NCI-H69 (cell line): Measurements from ENCODE around the gene IBA57.

ENCODE experiments used
- DNase-seq: peaks from one replicate; lab custom pipeline; 2025; lab: John Stamatoyannopoulos, UW

Gene IBA57

GRCh38 chr1:228165372-228166169, at the start of gene IBA57:
IBA57 (plus strand) TSS chr1:228165804; CDS start chr1:228165817, 13 bp downstream.
- DNase-seq, result peak; percentile 99

DNA sequence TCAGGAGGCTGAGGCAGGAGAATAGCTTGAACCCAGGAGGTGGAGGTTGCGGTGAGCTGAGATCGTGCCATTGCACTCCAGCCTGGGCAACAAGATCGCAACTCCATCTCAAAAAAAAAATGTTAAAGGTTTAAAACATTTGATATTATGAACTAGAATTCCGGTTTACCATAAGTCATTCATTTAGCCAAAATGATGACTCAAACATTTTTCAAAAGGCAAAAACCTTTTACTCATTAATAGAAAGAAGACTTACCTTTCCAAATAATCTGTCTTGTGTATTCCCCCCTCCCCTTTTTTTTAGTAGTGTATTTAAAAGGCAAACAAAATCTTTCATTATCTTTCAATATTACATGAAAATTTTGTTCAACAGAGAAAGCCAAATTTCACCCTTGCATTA, 48.3 kb upstream of the IBA57 start:
- DNase-seq, result no peak

- DNase-seq, result peak; percentile 9
Observed at GRCh38 chr1:228118040-228118439, 47.6 kb upstream of the IBA57 start.

DNA sequence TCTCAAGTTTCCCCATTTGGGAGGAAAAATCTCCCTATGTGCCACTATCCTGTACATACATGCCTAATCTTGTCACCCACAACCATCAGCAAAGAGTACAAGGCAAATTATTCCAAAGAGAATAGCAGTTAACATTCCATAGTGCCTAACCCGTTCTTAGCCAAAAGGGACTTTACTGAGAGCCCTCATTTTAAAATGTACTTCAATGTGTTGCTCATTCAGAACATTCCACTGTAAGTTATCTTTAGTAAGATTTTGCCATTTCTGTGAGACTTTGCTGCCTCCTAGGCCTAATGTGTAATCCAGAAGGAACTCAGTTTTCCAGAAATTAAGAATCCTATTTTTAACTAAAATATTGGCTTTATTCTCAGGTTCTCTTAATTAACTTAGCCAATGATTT, 45.3 kb upstream of the IBA57 start:
- DNase-seq, result no peak

DNA sequence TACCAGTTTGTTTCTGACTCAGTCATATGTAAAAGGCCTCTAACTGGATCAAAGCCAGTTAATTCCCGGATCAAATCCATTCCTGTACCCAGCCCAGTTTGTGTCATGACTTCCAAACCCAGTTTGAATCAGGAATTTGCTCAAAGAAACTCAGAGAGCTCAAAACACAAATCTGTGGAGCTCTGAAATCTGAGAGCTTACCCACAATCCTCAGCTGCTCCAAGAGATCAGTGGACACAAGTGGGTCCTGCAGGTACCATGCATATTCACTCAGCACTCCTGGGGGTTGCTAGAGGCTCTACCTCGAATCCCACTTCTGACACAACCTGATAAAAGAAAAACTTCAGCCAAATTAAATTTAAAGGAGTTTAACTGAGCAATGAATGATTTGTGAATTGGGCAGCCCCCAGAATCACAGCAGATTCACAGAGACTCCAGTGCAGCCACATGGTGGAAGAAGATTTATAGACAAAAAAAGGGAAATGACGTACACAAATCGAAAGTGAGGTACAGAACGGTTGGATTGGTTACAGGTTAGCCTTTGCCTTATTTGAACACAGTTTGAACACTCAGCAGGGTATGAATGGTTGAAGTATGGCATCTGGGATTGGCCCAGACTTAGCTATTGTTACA, 44.6 kb upstream of the IBA57 start:
- DNase-seq, result no peak

- DNase-seq, result no peak
Observed at GRCh38 chr1:228122921-228123441, 42.6 kb upstream of the IBA57 start.

- DNase-seq, result no peak
Observed at GRCh38 chr1:228123505-228123904, 42.1 kb upstream of the IBA57 start.

GRCh38 chr1:228125185-228125584, 40.4 kb upstream of the IBA57 start:
- DNase-seq, result no peak

DNA sequence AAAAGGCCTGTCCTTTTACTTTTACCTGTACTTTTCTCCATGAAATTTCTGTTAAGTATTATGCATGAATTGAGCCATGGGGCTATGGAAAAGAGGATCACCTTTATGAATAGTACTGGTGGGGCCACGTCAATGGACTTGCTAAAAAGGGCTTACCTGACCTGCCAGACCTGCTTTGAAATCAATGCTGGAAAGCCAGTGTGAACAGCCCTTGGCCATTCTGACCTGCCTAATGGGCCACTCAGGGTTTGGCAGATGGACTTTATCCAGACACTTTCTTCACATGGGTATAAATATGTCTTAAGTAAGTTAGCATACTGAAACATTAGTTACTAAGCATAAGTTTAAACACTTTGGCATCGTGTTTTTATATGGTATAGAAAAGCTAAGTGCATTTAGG, 33.8 kb upstream of the IBA57 start:
- DNase-seq, result no peak

DNA sequence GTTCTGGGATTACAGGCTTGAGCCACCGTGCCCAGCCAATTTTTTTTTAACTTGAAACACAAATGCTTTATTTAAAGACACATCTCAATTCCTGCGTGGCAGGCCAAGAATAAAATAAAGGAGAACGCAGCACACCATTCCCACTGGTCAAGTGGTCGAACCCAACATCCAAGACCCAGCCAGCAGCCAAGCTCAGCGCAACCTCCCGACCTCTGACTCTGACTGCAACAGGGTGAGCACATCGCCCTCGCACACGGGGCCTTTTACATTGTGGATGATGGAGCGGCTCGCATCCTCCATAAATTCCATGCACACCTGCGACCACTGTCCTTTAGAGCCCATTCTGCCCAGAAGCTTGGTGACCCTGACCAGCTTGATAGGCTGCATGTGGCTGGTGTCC, 31.0 kb upstream of the IBA57 start:
- no peak for DNase-seq

DNA sequence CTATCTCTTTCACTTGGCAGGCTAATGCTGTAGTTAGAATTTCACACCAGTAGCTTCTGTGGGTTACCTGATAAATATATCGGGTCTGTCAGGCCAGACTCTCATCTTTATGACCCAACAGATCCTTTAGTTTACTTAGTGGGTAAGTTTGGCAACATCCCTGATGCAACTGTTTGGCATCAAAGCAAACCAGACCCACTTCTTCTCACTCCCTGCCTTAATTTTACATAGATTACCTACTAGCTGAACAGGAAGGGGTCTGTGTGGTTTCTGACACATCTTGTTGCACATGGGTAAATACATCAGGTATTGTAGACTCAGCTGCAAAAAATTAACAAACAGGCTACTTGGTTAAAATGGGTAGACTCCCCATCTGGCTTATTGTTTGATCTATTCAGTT, 28.7 kb upstream of the IBA57 start:
- DNase-seq, result peak; percentile 7

GRCh38 chr1:228139406-228139930, 26.1 kb upstream of the IBA57 start:
- no peak for DNase-seq

DNA sequence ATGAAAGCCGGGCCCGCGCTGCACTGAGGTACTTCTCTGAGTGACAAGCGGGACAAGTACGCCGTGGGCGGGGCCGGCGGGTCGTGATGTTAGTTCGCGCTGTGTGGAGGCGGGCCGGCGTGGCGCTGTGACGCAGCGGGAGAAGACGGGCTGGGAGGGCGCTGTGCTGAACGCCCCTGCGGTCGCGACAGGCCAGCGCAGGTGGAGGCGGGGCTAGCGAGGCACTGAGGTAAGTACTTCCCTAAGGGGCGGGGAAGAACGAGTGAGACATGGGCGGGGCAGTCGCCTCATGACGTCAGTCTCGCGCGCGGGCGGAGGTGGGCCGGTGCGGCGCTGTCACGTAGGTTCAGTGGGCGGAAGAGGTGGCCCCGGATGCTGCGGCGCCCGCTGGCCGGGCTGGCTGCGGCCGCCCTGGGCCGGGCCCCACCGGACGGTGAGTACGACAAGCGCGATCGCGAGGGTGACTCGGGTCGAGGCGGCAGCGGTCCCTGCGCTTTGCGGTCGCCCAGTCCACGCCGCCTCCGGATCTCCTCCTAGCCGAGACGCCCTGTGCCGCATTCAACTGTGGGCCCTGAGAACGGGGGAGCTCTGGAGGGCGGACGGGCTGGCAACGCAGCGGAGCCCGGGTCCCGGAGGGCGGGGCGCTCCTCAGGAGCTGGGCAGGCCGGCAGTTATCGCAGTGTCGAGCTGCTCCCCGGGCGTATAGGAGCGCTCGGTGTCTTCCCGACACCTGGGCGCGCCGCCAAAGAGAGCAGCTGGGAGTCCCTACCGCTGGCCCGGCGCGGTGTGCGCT, 25.5 kb upstream of the IBA57 start, which contains the start of gene GUK1:
Gene GUK1 (plus strand): TSS at position 349 of the 793 bp plus-strand sequence. CDS start 24 bp downstream, at position 373.
- peak; percentile 100 for DNase-seq

GRCh38 chr1:228140724-228141225, 24.8 kb upstream of the IBA57 start:
- no peak for DNase-seq

DNA sequence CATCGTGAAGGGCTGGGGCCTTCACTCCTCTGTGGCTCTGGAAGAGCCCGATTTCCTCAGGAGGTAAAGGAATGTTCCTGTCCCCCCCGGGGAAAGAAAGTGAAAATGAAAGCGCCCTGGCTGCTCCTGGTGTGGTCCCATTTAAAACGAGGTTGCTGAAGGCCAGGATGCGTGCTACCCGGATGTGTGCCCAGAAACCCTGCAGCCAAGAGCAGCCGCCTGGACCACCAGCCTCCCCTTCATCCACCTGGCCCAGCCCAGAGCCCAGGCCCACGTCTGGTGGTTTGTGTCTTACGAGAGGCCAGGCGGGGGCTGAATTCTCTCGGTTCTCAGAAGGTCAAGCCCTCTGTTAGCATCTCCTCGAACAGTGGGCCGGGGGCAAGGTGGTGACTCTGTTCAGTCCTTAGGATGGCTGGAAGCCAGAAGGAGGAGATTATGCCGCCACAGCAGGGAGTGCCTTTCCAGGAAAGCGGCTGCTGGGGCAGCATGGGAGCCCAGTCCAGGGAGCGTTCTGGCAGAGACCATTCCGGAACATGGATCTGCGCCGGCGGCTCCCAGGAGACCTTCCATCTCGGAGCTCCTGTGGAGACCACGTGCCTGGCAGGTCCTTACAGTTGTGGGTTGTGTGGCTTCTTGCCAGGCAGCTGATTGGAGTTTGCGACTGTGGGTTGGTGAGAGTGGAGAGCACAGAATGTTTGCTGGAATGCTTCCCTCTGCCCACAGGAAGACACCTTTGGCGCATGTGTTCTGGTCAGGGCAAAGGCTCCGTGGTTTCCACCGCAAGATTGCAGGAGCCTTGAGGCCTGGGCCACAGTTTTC, 24.2 kb upstream of the IBA57 start:
- DNase-seq, result peak; percentile 24

DNA sequence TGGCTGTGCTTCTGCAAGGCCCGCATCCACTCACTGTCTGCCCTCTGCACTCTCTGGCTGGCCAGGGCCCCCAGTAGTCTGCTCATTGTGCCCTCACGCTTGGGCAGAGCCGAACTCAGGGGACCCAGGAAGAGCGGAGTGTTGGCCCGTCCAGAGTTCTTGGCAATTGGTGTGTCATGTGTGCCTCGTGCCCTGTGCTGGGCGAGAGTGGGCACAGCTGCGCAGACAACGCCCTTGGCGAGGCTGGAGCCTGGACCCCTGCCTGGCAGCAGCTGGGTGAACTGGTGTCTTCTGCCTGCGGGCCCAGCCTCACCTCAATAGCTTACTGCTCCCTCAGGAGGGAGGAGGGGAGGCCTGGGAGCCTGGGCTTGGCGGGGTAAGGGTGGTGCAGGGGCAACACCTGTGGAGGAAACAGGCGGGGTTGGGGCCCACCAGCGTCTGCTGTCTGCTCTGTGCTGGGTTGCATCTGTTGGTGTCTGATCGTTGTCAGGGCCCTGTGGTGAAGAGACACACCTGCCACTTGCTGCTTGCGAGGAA, 23.4 kb upstream of the IBA57 start:
- peak; percentile 69 for DNase-seq

DNA sequence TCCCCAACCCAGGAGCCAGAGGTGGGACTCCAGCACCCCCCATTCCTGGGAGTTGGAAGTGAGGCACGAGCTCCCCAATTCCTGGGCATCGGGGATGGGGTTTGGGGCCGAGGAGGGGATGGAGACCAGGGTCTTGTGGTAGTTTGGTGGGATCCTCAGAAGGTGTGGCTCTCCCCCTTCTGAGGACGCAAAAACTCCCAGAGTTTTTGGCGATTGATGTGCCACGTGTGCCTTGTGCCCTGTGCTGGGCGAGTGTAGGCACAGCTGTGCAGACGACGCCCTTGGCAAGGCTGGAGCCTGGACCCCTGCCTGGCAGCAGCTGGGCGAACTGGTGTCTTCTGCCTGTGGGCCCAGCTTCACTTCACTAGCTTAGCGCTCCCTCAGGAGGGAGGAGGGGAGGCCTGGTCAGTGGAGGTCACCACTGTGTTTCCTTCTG, 22.9 kb upstream of the IBA57 start:
- DNase-seq, result peak; percentile 49

DNA sequence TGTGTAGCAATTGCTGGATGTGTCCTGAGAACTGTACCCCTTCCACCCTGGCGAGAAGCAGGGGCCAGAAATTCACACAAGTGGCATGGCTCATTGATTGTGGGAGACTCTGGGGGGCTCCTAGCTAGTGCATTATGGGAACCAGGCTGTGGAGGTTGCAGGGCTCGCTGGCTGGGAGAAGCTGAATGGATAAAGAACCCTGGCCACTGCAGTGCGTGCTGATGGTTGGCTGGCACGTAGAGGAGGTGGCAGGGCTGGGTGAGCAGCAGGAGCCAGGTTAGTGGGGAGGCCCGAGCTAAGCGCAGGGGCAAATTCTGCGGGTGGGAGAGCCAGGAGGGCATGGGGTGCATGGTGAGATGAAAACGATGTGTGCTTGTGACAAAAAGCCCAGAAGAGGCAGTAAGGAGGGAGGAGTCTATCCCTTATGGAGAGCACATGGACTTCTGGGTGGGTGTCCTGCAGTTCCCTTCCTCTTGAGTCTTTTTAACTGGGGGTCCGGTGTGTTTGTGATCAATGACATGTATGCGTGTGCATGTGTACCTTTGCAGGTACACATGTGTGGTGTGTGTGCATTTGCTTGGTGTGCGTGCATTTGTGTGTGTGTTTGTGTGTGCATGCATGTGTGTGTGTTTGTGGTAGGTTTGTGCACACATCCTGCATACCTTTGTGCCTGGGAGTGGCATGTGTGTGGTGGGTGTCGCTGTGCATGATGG, 22.0 kb upstream of the IBA57 start:
- no peak for DNase-seq

DNA sequence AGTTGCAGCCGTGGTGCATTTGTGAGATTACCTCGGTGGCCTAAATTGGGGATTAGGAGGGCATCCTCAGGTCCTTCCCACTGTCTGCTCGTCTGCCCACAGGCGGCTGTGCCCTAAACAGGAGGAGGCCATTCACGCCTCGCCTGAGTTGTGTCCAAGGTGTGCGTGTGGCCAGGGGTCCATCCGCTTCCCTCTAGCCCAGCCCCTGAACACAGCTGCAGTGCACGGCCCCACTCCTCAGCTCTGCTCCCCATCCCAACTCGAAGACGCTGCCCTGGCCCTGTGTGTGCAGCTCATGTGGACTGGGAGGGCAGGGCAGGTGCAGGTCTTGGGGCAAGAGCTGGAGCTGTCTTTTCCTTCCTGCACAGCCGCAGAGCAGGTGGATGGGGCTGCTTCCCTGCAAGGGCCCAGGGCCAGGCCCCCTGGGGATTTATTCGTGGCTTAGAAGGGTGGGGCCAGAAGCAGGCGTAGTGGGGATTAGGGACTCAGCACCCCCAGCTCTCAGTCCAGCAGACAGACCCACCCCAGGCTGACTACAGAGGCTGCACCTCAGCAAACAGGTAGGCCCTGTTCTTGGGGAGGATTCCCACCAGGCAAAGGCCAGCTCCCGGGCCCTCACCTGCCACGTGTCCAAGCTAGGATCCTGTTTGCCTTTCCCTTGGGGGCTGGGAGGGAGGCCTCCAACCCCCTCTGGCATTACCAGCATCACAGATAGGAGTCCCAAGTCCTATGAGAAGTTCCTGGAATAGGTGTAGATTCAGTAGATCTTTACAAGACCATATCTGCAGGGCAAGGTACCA, 21.2 kb upstream of the IBA57 start:
- DNase-seq, result peak; percentile 10
